Stimulated activated naive B cell treated with anti-CD40 and anti-IgM and Interleukin-4, amounts not matched to agents 10 μg/mL and 1 μg/mL and 100 μg/mL, for 72 hours (primary cell): ENCODE data around the gene ZNF705A.
"Not testable (repeated sequence)": the region's sequence is repeated elsewhere in the genome, so short reads cannot be mapped to it uniquely, and the experiment has no call there.

Experiments used
- ATAC-seq, 2 donors: fragments of 150-1000 bp; cut with Tn5 transposase; replicated peaks; 2 replicates each; pipeline ENCODE4 v1.10.0; 2021; ENCODE audit warnings: moderate library complexity in 1 of 2
- DNase-seq: peaks from one replicate; pipeline ENCODE4 v3.0.0; 2021
- H3K27ac Mint-ChIP-seq: one replicate; pipeline ENCODE4 v1.8.0; 2022; ENCODE audit warnings: mild to moderate bottlenecking, mixed read lengths
- H3K27me3 Mint-ChIP-seq, 2 donors: one replicate each; pipeline ENCODE4 v1.8.0; 2022; ENCODE audit warnings: mixed read lengths in 2 of 2
- H3K36me3 Mint-ChIP-seq, 2 donors: one replicate each; pipeline ENCODE4 v1.8.0; 2022; ENCODE audit warnings: mixed read lengths in 2 of 2, mild to moderate bottlenecking in 1 of 2
- H3K4me1 Mint-ChIP-seq, 2 donors: one replicate each; pipeline ENCODE4 v1.8.0; 2022; ENCODE audit warnings: mixed read lengths in 2 of 2, mild to moderate bottlenecking in 1 of 2
- H3K4me3 Mint-ChIP-seq, 2 donors: one replicate each; pipeline ENCODE4 v1.8.0; 2022; ENCODE audit warnings: mild to moderate bottlenecking in 2 of 2, mixed read lengths in 2 of 2, moderate library complexity in 1 of 2
- H3K9me3 Mint-ChIP-seq, 2 donors: one replicate each; pipeline ENCODE4 v1.8.0; 2022; ENCODE audit warnings: mixed read lengths in 2 of 2, mild to moderate bottlenecking in 1 of 2

ZNF705A gene

DNA sequence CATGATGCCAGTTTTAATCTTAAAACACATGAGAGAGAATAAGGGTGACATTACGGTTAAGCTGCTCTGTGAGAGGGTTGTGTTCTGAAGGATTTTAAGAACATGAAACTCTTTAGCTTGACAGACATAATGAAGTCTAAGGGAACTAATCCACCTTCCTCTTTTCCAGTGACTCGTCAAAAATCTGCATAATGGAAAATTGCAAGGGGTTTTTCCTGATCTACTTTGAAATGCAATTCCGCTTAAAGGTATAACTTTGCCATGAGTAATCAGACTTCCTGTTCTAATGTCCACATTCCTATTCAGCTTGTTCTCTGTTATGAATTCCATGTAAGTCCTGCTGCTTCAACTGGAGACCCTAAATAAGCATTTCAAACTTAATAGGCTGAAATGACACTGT is at the start of gene ZNF705A:
ZNF705A (plus strand) TSS at position 171 of the 400 bp plus-strand sequence. CDS start 15,611 bp downstream, outside the sequence.
- H3K9me3 Mint-ChIP-seq = no peaks in the 10 kb centered on the region
- ATAC-seq (peak in 1 of 2 donors; percentile 29), DNase-seq (no peak)

DNA sequence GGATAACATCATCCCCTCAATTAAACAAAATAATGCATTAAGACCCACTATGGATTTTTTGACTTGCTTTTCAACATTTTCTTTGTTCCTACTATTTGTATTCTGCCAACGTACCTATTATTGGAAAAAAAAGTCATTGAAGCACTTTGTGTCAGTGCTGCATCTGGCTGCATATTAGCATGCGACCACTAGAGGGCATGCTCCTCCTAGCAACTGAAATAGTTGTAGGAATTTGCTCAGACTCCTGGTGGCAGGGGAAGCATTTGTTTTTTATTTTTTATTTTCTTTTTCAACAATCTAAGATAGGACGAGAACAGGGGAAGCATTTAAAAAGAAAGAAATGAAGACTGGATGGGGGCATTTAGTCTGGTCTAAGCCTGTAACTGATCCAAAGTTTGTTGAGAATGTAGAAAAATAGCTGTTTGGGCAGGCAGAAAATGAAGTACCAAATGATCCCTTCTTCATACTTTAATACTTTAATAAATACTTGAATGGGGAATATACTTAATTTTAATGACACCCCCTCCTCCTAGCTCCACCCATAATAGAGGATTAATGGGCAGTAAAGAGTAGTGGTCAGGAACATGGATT is 47.9 kb upstream of the ZNF705A start:
- Mint-ChIP-seq H3K36me3 (peaks cover 33 to 55% of the 10 kb centered on the region in 2 donors), H3K27me3 (no peaks in the 10 kb centered on the region), H3K4me1 (peaks cover 0 to 6% of the 10 kb centered on the region in 2 donors), H3K27ac (no peak overlapping the region), H3K9me3 (peaks cover 3 to 5% of the 10 kb centered on the region in 2 donors), H3K4me3 (no peak overlapping the region)
- ATAC-seq (peak; percentile 67 to 78), DNase-seq (peak; percentile 58)

More for the DNA sequence above, at the start of gene ZNF705A:
- H3K4me3 Mint-ChIP-seq = no peak within 1 kb of the TSS
- H3K36me3 Mint-ChIP-seq = no peaks in the 10 kb centered on the region
- H3K4me1 Mint-ChIP-seq = peaks cover 10 to 47% of the 10 kb centered on the region in 2 donors
- peaks cover 1 to 14% of the 10 kb centered on the region in 2 donors for H3K27me3 Mint-ChIP-seq
- H3K27ac Mint-ChIP-seq = peak within 1 kb of the TSS; percentile 57

DNA sequence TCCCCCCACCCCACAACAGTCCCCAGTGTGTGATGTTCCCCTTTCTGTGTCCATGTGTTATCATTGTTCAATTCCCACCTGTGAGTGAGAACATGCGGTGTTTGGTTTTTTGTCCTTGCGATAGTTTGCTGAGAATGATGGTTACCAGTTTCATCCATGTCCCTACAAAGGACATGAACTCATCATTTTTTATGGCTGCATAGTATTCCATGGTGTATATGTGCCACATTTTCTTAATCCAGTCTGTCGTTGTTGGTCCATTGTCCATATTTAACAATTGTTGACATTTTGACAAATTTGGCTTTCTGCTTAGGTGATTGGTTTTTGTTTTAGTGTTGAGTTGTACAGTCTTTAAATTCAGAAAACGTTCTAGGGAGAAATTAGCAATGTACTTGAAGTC is 43.7 kb upstream of the ZNF705A start:
- not testable (repeated sequence) for H3K4me3 Mint-ChIP-seq, DNase-seq, H3K27ac Mint-ChIP-seq, H3K27me3 Mint-ChIP-seq, H3K4me1 Mint-ChIP-seq, H3K9me3 Mint-ChIP-seq, ATAC-seq
- peaks cover 18 to 34% of the 10 kb centered on the region in 2 donors for H3K36me3 Mint-ChIP-seq

DNA sequence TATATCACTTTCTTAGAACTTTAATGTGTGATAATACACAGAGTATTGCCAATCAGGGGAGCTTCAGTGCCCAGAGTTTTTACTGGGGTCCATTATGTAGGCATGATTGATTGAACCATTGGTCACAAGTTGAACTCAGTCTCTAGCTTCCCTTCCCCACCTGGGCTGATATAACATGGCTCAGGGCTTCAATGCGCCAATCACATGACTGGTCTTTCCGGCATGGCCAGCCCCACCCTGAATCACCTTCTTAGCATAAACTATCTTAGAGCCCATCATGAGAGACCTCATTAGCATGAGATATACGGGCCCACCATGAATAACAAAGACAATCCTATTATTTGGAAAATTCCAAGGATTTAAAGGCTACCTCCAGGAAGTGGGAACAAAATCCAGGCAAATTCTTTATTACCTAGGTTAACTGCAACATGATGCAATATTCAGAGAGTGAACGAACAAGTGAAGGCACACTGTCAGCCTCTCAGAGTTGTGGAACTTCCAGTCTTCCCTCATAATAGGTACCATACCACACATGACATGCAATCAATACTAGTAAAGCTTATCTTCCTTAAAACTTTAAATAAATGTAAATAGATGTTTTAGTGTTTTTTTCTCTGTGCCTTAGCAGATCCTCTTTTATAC is 36.6 kb upstream of the ZNF705A start:
- H3K36me3 Mint-ChIP-seq = peaks cover 30 to 51% of the 10 kb centered on the region in 2 donors
- H3K4me1 Mint-ChIP-seq = peaks cover 24 to 34% of the 10 kb centered on the region in 2 donors
- H3K27me3 Mint-ChIP-seq = no peaks in the 10 kb centered on the region
- no peak overlapping the region for H3K4me3 Mint-ChIP-seq
- no peaks in the 10 kb centered on the region for H3K9me3 Mint-ChIP-seq
- H3K27ac Mint-ChIP-seq = no peak overlapping the region
- ATAC-seq (no peak), DNase-seq (no peak)

DNA sequence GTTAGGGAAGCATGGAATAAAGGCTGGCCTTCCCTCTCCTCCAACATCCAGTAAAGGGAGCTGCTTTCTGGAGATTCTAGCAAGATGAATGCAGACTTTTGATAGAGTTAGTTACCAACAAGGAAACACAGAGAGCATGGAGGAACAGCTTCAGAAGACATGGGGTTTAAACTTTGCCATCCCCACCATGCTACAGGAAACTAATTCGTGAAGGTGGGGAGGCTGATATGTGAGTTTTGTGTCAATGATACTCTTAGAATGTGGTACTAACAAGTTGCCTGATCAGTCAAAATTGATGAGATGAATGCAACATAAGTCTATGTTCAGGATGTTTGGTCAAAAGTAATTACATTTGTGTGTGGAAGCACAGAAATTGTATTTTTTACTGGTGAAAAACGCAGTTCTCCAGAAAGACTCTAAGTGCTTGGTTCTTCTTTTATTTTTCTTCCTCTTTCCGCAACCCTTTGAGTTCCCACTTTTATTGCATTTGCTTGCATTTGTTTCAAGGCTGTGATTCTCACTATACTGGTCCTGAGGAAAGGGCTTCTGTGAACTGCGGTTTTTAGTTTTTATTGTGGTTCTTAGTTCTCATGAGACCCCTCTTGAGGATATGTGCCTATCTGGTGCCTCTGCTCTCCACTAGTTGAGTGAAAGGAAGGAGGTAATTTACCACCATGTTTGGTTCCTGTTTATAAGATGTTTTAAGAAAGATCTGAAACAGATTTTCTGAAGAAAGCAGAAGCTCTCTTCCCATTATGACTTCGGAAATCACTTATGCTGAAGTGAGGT is 33.5 kb upstream of the ZNF705A start, which contains the start of gene CLEC4A:
CLEC4A (plus strand) TSS at position 494 of the 789 bp plus-strand sequence; CDS start at position 756, 262 bp downstream.
- DNase-seq (peak; percentile 12), ATAC-seq (peak; percentile 92 to 94)
- peak within 1 kb of the TSS; percentile 89 for H3K27ac Mint-ChIP-seq
- peaks cover 33 to 59% of the 10 kb centered on the region in 2 donors for H3K36me3 Mint-ChIP-seq
- peak within 1 kb of the TSS; percentile 82 to 83 for H3K4me3 Mint-ChIP-seq
- no peaks in the 10 kb centered on the region for H3K9me3 Mint-ChIP-seq
- peaks cover 35 to 47% of the 10 kb centered on the region in 2 donors for H3K4me1 Mint-ChIP-seq
- no peaks in the 10 kb centered on the region for H3K27me3 Mint-ChIP-seq

DNA sequence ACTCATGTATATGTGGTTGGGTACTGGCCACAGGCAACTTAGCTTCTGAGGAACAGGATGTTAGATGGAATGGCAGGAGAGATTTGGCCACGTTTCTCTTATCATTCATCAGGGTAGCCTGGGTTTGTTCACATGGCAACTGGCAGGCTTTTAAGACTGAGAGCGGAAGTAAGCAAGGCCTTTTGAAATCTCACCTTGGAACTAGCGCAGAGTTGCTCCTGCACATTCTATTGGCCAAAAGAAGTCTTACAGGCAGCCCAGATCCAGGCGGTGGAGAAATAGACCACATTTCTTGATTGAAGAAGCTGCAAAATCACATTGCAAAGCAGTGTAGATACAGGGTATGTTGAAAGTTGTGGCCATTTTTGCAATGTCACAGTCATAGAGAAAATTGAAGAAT is 29.7 kb upstream of the ZNF705A start:
- ATAC-seq (no peak), DNase-seq (no peak)
- Mint-ChIP-seq H3K4me1 (peaks cover 27 to 37% of the 10 kb centered on the region in 2 donors), H3K36me3 (peaks cover 27 to 58% of the 10 kb centered on the region in 2 donors), H3K4me3 (no peak overlapping the region), H3K27ac (no peak overlapping the region), H3K27me3 (no peaks in the 10 kb centered on the region), H3K9me3 (no peaks in the 10 kb centered on the region)

DNA sequence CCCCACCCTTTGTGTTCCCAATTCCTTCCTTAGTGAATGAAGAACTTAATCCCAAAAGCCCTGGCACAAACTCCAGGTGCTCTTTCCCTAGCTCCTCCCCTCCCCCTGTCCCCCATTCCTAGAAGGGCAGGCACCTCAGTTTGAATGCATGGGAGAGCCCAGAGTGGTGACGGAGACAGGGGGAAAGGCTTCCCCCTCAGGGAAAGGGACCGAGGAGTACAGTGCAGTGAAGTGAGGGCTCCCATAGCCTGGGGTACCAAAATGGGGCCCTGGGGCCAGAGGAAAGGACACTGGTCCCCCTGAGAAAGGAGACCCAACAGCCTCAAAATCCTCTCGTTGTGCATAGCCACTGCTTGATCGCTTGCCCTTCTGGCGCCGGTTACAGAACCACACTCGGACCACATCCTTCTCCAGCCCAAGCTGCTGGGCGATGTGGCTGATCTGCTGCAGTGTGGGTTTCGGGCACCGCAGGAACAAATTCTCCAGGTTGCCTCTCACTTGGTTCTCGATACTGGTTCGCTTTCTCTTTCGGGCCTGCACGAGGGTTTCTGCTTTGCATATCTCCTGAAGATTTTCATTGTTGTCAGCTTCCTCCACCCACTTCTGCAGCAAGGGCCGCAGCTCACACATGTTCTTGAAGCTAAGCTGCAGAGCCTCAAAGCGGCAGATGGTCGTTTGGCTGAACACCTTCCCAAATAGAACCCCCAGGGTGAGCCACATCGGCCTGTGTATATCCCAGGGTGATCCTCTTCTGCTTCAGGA is 23.0 kb upstream of the ZNF705A start:
- not testable (repeated sequence) for H3K27me3 Mint-ChIP-seq, DNase-seq, H3K4me1 Mint-ChIP-seq, ATAC-seq, H3K4me3 Mint-ChIP-seq, H3K9me3 Mint-ChIP-seq, H3K27ac Mint-ChIP-seq
- H3K36me3 Mint-ChIP-seq = peaks cover 34 to 60% of the 10 kb centered on the region in 2 donors

DNA sequence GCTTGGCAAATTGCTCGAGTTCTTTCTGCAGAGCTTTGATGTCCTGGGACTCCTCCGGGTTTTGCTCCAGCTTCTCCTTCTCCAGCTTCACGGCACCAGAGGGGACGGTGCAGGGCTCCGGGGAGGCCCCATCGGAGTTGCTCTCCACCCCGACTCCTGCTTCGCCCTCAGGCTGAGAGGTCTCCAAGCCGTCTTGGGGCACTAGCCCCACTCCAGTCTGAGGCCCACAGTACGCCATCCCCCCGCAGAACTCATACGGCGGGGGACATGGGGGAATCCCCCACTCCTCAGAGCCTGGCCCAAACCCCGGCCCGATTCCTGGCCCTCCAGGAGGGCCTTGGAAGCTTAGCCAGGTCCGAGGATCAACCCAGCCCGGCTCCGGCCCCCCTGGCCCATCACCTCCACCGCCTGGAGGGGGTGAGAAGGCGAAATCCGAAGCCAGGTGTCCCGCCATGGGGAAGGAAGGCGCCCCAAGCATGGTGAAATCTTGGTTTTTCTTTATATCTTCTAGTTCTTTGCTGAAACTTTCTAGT is 22.4 kb upstream of the ZNF705A start:
- not testable (repeated sequence) for H3K9me3 Mint-ChIP-seq, DNase-seq, H3K4me3 Mint-ChIP-seq, ATAC-seq, H3K27me3 Mint-ChIP-seq, H3K4me1 Mint-ChIP-seq, H3K27ac Mint-ChIP-seq
- peaks cover 33 to 57% of the 10 kb centered on the region in 2 donors for H3K36me3 Mint-ChIP-seq

DNA sequence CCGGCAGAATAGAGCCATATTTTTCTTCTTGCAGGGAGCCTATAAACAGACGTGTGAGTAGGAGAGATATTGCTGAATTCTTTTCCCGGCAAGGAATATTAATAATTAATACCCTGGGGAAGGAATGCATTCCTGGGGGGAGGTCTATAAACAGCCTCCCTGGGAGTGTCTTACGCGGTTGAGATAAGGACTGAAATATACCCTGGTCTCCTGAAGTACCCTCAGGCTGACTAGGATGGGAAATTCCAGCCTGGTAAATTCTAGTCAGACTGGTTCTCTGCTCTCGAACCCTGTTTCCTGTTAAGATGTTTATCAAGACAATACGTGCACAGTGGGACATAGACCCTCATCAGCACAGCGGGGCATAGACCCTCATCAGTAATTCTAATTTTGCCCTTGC is 15.2 kb upstream of the ZNF705A start:
- not testable (repeated sequence) for ATAC-seq, DNase-seq, H3K4me3 Mint-ChIP-seq, H3K27ac Mint-ChIP-seq, H3K4me1 Mint-ChIP-seq
- peaks cover 41 to 48% of the 10 kb centered on the region in 2 donors for H3K36me3 Mint-ChIP-seq
- peaks cover 4 to 13% of the 10 kb centered on the region in 2 donors for H3K27me3 Mint-ChIP-seq
- peaks cover 8 to 10% of the 10 kb centered on the region in 2 donors for H3K9me3 Mint-ChIP-seq

DNA sequence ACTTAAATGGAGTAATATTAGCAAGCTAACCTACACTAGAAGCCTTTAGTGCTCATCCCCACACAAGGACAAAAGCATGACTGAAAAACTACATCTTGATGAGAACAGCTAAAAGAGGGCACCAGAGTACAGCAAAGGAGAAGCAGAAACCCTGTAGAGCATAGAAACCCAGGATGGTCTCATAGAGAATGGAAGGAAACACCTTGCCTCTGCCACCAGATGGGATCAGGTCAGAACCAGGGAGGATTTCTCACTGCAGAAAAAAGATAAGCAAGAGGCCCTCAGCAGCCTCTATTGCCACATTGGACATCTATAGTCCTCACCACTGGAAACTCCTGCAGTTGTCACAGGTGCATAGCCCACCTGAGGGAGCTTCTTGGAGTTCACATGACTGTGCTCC is 13.6 kb upstream of the ZNF705A start:
- H3K4me1 Mint-ChIP-seq = no peaks in the 10 kb centered on the region
- no peak for DNase-seq
- no peak for ATAC-seq
- H3K4me3 Mint-ChIP-seq = no peak overlapping the region
- H3K27me3 Mint-ChIP-seq = peaks cover 9 to 13% of the 10 kb centered on the region in 2 donors
- H3K9me3 Mint-ChIP-seq = peaks cover 8 to 10% of the 10 kb centered on the region in 2 donors
- H3K36me3 Mint-ChIP-seq = peaks cover 31 to 38% of the 10 kb centered on the region in 2 donors
- no peak overlapping the region for H3K27ac Mint-ChIP-seq

DNA sequence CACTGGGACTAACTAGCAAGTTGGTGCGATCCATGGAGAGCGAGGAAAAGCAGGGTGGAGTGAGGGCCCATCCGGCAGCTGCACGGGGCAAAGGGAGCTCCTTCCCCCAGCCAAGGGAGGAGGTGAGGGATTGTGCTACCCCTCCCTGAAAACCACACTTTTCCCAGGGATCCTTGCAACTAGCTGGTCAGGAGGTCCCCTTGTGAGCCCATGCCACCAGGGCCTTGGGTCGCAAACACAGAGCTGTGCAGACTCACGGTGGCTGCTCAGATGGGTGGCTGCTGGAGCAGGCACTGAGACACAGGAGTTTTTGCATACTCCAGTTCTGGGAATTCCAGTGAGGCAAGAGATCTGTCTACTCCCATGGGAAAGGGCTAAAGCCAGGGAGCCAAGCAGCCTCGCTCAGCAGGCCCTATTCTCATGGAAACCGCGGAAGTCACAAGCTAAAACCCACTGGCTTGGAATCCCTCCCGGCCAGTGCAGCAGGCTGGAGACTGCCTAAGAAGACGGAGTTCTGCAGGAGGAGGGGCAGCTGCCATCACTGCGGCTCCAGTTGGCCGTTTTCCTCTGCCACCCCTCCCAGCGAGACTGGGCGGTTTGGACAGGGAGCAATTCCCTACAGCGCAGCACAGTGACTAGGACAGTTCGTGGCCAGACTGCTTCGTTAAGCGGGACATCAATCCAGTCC is 10.9 kb upstream of the ZNF705A start:
- ATAC-seq (no peak), DNase-seq (no peak)
- Mint-ChIP-seq H3K9me3 (peaks cover 8 to 13% of the 10 kb centered on the region in 2 donors), H3K27me3 (peaks cover 13 to 31% of the 10 kb centered on the region in 2 donors), H3K4me1 (no peaks in the 10 kb centered on the region), H3K36me3 (peaks cover 15 to 17% of the 10 kb centered on the region in 2 donors), H3K4me3 (no peak overlapping the region), H3K27ac (no peak overlapping the region)

DNA sequence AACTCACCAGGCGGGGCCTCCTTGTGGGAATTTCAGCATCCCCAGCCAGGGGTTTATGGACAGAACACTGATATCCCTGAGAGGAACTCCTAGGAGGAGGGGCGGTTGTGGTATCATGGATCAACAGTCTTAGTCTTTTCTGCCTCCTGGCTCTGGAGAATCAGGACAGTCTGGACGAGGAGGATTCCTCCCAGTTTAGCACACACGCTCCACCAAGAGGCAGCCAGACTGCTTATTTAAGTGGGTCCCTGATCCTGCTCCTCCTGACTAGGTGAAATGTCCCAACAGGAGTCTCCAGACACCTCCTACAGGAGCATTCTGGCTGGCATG is 10.4 kb upstream of the ZNF705A start:
- Mint-ChIP-seq H3K4me3 (no peak overlapping the region), H3K36me3 (peaks cover 12% of the 10 kb centered on the region in 2 donors), H3K4me1 (no peaks in the 10 kb centered on the region), H3K27me3 (peaks cover 13 to 31% of the 10 kb centered on the region in 2 donors), H3K27ac (no peak overlapping the region), H3K9me3 (peaks cover 8 to 11% of the 10 kb centered on the region in 2 donors)
- no peak for DNase-seq
- ATAC-seq = no peak

DNA sequence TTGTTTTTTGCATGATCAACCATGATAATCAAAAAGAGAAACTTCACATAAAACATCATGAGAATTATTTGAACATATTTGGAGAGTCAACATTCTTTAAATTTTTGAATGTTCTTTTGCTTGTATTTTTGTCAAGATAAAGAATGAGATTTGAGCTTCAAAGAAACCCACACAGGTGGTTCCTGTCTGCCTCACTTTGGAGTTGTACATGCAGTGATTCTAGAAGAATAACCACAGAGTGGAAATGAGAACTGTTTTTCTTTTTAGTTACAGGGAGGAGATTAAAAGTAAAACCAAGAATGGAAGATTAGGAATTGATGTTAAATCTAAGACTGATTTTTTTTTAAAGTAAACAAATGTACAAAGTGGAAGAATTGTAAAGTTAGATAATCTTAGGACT is 2.3 kb upstream of the ZNF705A start:
- DNase-seq (no peak), ATAC-seq (no peak)
- no peak overlapping the region for H3K27ac Mint-ChIP-seq
- peaks cover 10 to 44% of the 10 kb centered on the region in 2 donors for H3K4me1 Mint-ChIP-seq
- H3K36me3 Mint-ChIP-seq = no peaks in the 10 kb centered on the region
- no peak overlapping the region for H3K4me3 Mint-ChIP-seq
- no peaks in the 10 kb centered on the region for H3K9me3 Mint-ChIP-seq
- H3K27me3 Mint-ChIP-seq = peaks cover 17 to 20% of the 10 kb centered on the region in 2 donors
